Pancreas (tissue), 10 donors: ENCODE results near the gene ZHX3. TPM values are rescaled to one million over a fixed set of nuclear protein-coding genes. Genes with fewer than 3 reads are reported as not detected.

Source experiments
- ATAC-seq, 4 donors: fragments of 200-7000 bp; cut with Tn5 transposase; one replicate each; pipeline versions ENCODE4 v1.8.0 to v1.9.1; 2020; ENCODE audit warnings: mild to moderate bottlenecking in 4 of 4, moderate library complexity in 4 of 4
- DNase-seq, 6 donors: peaks; one replicate each; pipeline ENCODE4 v3.0.0-alpha.2; 2020
- FAIRE-seq: peaks from 2 replicates; lab custom pipeline; 2012; peaks lifted over from hg19 to GRCh38; lab: Jason Lieb, UNC
- H3K27ac ChIP-seq, 4 donors: fragments of 200-600 bp; sonication (generic); 1 replicate in 3 of 4; 2 replicates in 1 of 4; pipeline versions ENCODE4 v1.5.0 to v1.8.0; 2020
- H3K27me3 ChIP-seq, 4 donors: fragments of 200-600 bp; one replicate each; pipeline ENCODE4 v1.8.0; 2021
- H3K36me3 ChIP-seq, 3 donors: fragments of 200-600 bp; sonication (generic) in 1 of 3; one replicate each; pipeline versions ENCODE4 v1.5.0 to v1.8.0; 2020 to 2021
- H3K4me1 ChIP-seq, 3 donors: fragments of 200-600 bp; one replicate each; pipeline ENCODE4 v1.8.0; 2021
- H3K4me3 ChIP-seq, 4 donors: fragments of 200-600 bp; sonication (generic) in 2 of 4; one replicate each; pipeline versions ENCODE4 v1.5.0 to v1.8.0; 2020 to 2021
- H3K9me3 ChIP-seq, 4 donors: fragments of 200-600 bp; one replicate each; pipeline ENCODE4 v1.8.0; 2021
- WGBS, 2 donors: extraction: QIAGEN DNeasy Blood & Tissue Kit; methylation state at CpG; one replicate each; pipeline ENCODE4 v1.1.7; 2013; 5-methylcytosine and 5-hydroxymethylcytosine counted together
- intact Hi-C, 3 donors: fragments of 100-400 bp; cut with DNase I; formaldehyde crosslinking; loops; one replicate each; pipeline versions ENCODE4 v1.11.1 to v1.14.2; 2022
- polyA plus RNA-seq, 2 donors: library from polyadenylated mRNA; stranded (reverse); fragments of 200-250 nt; gene quantifications; one replicate each; pipeline ENCODE4 v1.2.3, GENCODE V29; 2013
- total RNA-seq, 6 donors: library from RNA; stranded (reverse); fragmentation: NEBNext Ultra II Directional in 4 of 6; extraction: Animal tissue kit (Norgen Biotek cat#: 25700) in 4 of 6; gene quantifications; one replicate each; pipeline versions ENCODE4 v1.2.1 to v1.2.4, GENCODE V29; 2021 to 2023
- TF ChIP-seq, protein P1 (sequence below), 4 donors: fragments of 200-600 bp; sonication (generic) in 3 of 4; IDR thresholded peaks; one replicate each; pipeline versions ENCODE4 v1.5.0 to v1.8.0; 2021; ENCODE audit warnings: antibody characterized with exemption in 4 of 4
- donor health status: healthy with polysubstance abuse.
- donor health status: DM: no; HTN: no; CAD: no; lungs with moderate emphysema.
- donor health status: DM: no; HTN: no; CAD: no.
- donor health status: control.
- donor health status: control.
- donor health status: Bipolar disorder and iron deficiency.
- donor health status: DM: yes; HTN: yes; CAD: no.
- donor health status: DM: no; HTN: no; CAD: no.
- donor health status: DM: no; HTN: no; CAD: no.
- donor health status: DM: yes; HTN: yes; CAD: no.

ZHX3 gene
- total and polyA plus RNA-seq, 8 donors, result 7.9 to 17.3 (median 13.0) TPM

DNA sequence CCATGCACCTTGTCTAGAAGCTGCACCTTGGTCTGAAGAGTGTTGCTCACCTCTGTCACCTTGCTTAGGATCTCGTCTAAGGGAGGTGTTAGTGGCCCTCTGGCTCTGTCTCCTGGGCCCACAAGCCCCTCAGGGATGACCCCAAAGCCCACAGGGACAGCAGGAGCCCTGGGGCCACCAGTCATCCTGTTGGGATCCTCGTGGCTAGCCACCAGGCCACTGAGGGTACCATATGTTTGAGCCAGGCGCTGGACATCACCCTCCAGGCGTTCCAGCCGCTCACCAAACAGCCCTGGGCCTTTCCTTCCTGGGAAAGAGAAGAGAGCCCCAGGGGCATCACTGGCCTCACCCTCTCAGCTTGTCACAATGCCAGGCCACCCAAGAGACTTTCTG, 45.2 kb upstream of the ZHX3 start:
- Histone ChIP-seq H3K9me3 (no peaks in the 10 kb centered on the region), H3K27me3 (peaks cover 0 to 13% (median 0%) of the 10 kb centered on the region in 4 donors), H3K4me1 (no peaks in the 10 kb centered on the region), H3K4me3 (no peak overlapping the region), H3K36me3 (peaks cover 0 to 1% (median 0%) of the 10 kb centered on the region in 3 donors), H3K27ac (no peak overlapping the region)
- ATAC-seq, result no peak
- TF ChIP-seq, protein P1, sequence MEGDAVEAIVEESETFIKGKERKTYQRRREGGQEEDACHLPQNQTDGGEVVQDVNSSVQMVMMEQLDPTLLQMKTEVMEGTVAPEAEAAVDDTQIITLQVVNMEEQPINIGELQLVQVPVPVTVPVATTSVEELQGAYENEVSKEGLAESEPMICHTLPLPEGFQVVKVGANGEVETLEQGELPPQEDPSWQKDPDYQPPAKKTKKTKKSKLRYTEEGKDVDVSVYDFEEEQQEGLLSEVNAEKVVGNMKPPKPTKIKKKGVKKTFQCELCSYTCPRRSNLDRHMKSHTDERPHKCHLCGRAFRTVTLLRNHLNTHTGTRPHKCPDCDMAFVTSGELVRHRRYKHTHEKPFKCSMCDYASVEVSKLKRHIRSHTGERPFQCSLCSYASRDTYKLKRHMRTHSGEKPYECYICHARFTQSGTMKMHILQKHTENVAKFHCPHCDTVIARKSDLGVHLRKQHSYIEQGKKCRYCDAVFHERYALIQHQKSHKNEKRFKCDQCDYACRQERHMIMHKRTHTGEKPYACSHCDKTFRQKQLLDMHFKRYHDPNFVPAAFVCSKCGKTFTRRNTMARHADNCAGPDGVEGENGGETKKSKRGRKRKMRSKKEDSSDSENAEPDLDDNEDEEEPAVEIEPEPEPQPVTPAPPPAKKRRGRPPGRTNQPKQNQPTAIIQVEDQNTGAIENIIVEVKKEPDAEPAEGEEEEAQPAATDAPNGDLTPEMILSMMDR (IDR thresholded peaks at IDR 0.05), result no peak
- intact Hi-C loops, result no loop called here
- DNase-seq, result no peak
- FAIRE-seq, result no peak
- WGBS, 2 donors, result 81 to 83% methylated on average over 5 of the region's 5 CpGs

DNA sequence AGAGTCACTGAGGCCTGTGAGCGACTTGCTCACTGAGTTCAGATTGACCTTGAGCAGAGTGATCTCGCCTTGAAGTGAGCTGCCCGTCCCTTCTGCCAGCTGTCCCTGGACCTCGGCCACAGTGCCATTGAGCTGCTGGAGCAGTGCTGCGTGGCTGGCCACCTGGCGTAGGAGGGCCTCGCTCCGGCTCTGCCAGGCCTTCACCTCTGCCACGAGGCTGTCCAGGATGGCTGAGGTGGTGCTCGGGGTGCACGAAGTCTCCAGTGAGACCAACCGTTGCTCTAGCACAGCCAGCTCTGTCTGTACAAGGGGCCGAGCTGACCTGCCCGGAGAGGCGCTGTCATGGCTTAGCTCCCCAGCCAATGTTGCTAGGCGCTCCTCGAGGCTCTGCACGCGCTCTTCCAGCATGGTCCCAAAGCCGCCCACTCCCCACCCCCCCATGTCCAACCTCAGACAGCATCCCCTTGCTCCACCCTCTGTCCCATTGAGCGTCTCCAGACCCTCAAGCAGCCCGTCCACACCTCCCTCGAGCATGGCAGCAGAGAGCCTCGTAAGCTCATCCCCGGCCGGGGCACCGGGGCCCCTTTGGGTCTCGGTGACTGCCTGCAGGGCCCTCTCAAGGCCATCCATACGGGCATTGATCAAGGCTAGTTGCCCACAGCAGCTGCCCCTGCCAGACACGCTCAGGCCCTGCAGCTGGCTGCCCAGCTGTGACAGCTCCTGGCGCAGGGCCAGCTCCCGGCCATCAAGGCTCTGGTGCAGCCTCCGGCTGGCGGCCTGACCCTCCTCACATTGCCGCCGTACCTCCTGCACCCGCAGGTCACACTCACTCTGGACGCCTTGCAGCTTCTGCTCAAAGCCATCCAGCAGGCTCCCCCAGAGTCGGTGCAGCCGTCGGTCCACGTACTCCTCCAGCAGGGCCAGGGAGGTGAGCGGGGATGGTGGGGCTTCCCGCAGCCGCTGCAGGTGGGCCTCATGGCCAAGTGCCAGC, 44.5 kb upstream of the ZHX3 start:
- Histone ChIP-seq H3K4me1 (no peaks in the 10 kb centered on the region), H3K36me3 (peaks cover 0 to 7% (median 0%) of the 10 kb centered on the region in 3 donors), H3K27me3 (peaks cover 0 to 13% (median 0%) of the 10 kb centered on the region in 4 donors), H3K27ac (no peak overlapping the region), H3K9me3 (no peaks in the 10 kb centered on the region), H3K4me3 (no peak overlapping the region)
- peak in 3 of 4 donors; percentile 15 to 50 (median 42) for ATAC-seq
- peak in 4 of 6 donors; percentile 33 to 78 (median 50) for DNase-seq
- intact Hi-C loops, result no loop called here
- no peak for FAIRE-seq
- WGBS, 2 donors, result 49 to 52% methylated on average over 44 to 45 of the region's 45 CpGs
- TF ChIP-seq, protein P1 (IDR thresholded peaks at IDR 0.05), result no peak

DNA sequence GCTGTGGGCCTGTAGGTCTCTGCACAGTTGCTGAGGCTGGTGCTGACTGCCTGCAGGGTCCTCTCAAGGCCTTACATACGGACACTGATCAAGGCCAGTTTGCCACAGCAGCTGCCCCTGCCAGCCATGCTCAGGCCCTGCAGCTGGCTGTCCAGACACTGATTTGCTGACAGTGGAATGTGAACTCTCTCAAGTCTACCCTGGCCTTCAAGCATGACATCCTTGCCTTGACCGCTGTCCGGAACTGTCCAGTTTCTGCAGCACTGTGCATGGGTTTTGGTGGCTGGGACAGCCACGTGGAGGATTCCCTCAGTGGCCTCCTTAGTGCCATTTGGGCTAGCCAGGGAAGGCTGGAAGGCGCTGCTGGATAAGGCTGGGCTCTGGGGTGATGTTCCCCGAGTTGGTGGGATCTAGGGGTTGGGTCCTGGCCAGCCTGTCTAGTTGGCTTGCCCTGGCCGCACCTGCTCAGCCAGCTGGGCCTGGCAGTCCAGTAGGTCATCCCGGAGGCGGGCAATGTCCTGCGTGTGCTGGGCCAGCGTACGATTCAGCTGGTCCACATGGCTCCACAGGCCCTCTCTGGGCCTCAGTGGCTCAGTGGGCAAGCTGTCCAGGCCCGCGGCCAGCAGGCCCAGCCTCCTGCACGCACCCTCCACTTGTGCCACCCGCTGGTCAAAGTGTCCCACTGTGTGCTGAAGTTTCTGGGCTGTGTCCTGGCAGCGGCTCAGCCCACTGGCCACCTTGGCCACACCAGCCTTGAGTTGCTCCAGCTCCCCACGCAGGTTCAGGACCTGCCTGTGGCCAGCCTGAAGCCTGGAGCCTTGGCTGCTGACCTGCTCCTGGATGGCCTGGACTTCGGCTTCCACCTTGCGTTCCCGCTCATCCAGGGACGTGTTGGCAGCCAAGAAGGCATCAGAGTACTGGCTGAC, 43.6 kb upstream of the ZHX3 start:
- intact Hi-C loops, result no loop called here
- Histone ChIP-seq H3K27me3 (peaks cover 0 to 13% (median 0%) of the 10 kb centered on the region in 4 donors), H3K27ac (no peak overlapping the region), H3K4me3 (no peak overlapping the region), H3K9me3 (no peaks in the 10 kb centered on the region), H3K36me3 (peaks cover 0 to 7% (median 0%) of the 10 kb centered on the region in 3 donors), H3K4me1 (no peaks in the 10 kb centered on the region)
- ATAC-seq (peak in 2 of 4 donors; percentile 3 to 13), DNase-seq (no peak), FAIRE-seq (no peak)
- 90 to 91% methylated on average over 22 of the region's 22 CpGs for WGBS, 2 donors
- TF ChIP-seq, protein P1 (IDR thresholded peaks at IDR 0.05), result no peak

DNA sequence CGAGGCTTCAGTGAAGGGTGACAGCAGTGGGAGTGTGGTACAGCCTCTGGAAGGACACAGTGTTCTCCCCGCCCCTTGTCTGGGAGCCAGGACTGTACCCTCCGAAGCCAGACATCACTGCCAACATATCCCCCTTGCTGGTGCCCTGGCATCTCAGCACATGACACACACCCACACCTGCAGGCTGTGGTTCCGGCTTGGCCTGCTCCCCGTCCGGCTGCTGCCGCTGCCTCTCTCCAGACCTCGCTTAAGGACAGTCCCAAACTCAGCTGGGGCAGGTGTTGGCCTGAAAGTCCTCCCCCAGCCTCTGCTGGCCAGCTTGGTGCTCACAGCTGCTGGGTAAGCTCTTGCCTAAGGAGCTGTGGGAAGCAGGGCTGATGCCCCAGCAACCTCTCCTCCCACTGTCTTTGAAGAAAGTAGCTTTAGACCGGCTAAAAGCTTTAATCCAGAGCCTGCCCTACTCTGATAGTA, 42.0 kb upstream of the ZHX3 start:
- ATAC-seq (no peak), DNase-seq (no peak), FAIRE-seq (no peak)
- Histone ChIP-seq H3K4me3 (no peak overlapping the region), H3K27ac (no peak overlapping the region), H3K9me3 (no peaks in the 10 kb centered on the region), H3K36me3 (peaks cover 0 to 7% (median 0%) of the 10 kb centered on the region in 3 donors), H3K4me1 (no peaks in the 10 kb centered on the region), H3K27me3 (no peaks in the 10 kb centered on the region)
- intact Hi-C loops, result no loop called here
- WGBS, 2 donors, result 86 to 90% methylated on average over 9 of the region's 9 CpGs
- TF ChIP-seq, protein P1 (IDR thresholded peaks at IDR 0.05), result no peak
